ENCODE results near the gene FAAP100.

- TF ChIP-seq RAD21 (IDR thresholded peaks at IDR 0.05; ENCODE audit: low read length), result no peak
- TF ChIP-seq, protein P1, sequence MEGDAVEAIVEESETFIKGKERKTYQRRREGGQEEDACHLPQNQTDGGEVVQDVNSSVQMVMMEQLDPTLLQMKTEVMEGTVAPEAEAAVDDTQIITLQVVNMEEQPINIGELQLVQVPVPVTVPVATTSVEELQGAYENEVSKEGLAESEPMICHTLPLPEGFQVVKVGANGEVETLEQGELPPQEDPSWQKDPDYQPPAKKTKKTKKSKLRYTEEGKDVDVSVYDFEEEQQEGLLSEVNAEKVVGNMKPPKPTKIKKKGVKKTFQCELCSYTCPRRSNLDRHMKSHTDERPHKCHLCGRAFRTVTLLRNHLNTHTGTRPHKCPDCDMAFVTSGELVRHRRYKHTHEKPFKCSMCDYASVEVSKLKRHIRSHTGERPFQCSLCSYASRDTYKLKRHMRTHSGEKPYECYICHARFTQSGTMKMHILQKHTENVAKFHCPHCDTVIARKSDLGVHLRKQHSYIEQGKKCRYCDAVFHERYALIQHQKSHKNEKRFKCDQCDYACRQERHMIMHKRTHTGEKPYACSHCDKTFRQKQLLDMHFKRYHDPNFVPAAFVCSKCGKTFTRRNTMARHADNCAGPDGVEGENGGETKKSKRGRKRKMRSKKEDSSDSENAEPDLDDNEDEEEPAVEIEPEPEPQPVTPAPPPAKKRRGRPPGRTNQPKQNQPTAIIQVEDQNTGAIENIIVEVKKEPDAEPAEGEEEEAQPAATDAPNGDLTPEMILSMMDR (IDR thresholded peaks at IDR 0.05), result no peak
- no peak for TF ChIP-seq JUND (IDR thresholded peaks at IDR 0.05)
- no peak for TF ChIP-seq NFIC (IDR thresholded peaks at IDR 0.05; ENCODE audit: borderline replicate concordance)
- no peak for TF ChIP-seq RCOR1 (IDR thresholded peaks at IDR 0.05; ENCODE audit: low read length)
- TF ChIP-seq, protein P2, sequence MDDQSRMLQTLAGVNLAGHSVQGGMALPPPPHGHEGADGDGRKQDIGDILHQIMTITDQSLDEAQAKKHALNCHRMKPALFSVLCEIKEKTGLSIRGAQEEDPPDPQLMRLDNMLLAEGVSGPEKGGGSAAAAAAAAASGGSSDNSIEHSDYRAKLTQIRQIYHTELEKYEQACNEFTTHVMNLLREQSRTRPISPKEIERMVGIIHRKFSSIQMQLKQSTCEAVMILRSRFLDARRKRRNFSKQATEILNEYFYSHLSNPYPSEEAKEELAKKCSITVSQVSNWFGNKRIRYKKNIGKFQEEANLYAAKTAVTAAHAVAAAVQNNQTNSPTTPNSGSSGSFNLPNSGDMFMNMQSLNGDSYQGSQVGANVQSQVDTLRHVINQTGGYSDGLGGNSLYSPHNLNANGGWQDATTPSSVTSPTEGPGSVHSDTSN (IDR thresholded peaks at IDR 0.05), result no peak
- TF ChIP-seq YY1 (IDR thresholded peaks at IDR 0.05; ENCODE audit: low read depth), result no peak
Measured at GRCh38 chr17:81589612-81590011, 37.5 kb upstream of the FAAP100 start.
